Measurements from ENCODE around the gene DCHS2.

The DCHS2 gene

GRCh38 chr4:154462081-154462810 lies 29.4 kb downstream of the DCHS2 start:
- no peak overlapping the region for H3K4me3 ChIP-seq (ENCODE audit: low read length)
- DNase-seq (ENCODE audit: low read depth, low spot score) = no peak

GRCh38 chr4:154457471-154457870 lies 34.1 kb downstream of the DCHS2 start:
- no peak for DNase-seq (ENCODE audit: low read depth, low spot score)
- no peak overlapping the region for H3K4me3 ChIP-seq (ENCODE audit: low read length)

GRCh38 chr4:154456889-154457288 lies 34.7 kb downstream of the DCHS2 start:
- H3K4me3 ChIP-seq (ENCODE audit: low read length) = no peak overlapping the region
- DNase-seq (ENCODE audit: low read depth, low spot score) = no peak

- no peak overlapping the region for H3K4me3 ChIP-seq (ENCODE audit: low read length)
- no peak for DNase-seq (ENCODE audit: low read depth, low spot score)
These were observed 35.4 kb downstream of the DCHS2 start for GRCh38 chr4:154456240-154456639.

- H3K4me3 ChIP-seq (ENCODE audit: low read length) = no peak overlapping the region
- DNase-seq (ENCODE audit: low read depth, low spot score) = no peak
These were observed 36.5 kb downstream of the DCHS2 start for GRCh38 chr4:154455111-154455510.

GRCh38 chr4:154454710-154455109 lies 36.9 kb downstream of the DCHS2 start:
- no peak overlapping the region for H3K4me3 ChIP-seq (ENCODE audit: low read length)
- no peak for DNase-seq (ENCODE audit: low read depth, low spot score)

- DNase-seq (ENCODE audit: low read depth, low spot score) = no peak
- no peak overlapping the region for H3K4me3 ChIP-seq (ENCODE audit: low read length)
These were observed 38.7 kb downstream of the DCHS2 start for GRCh38 chr4:154452798-154453346.

- DNase-seq (ENCODE audit: low read depth, low spot score) = no peak
- no peak overlapping the region for H3K4me3 ChIP-seq (ENCODE audit: low read length)
These were observed 40.6 kb downstream of the DCHS2 start for GRCh38 chr4:154450966-154451365.

- no peak overlapping the region for H3K4me3 ChIP-seq (ENCODE audit: low read length)
These were observed 46.6 kb downstream of the DCHS2 start for GRCh38 chr4:154444958-154445357.

GRCh38 chr4:154441982-154442381 lies 49.6 kb downstream of the DCHS2 start:
- H3K4me3 ChIP-seq (ENCODE audit: low read length) = no peak overlapping the region
- no peak for DNase-seq (ENCODE audit: low read depth, low spot score)

More at GRCh38 chr4:154444958-154445357, 46.6 kb downstream of the DCHS2 start:
- no peak for DNase-seq (ENCODE audit: low read depth, low spot score)

- no peak overlapping the region for H3K4me3 ChIP-seq (ENCODE audit: low read length)
- DNase-seq (ENCODE audit: low read depth, low spot score) = no peak
These were observed 50.5 kb downstream of the DCHS2 start for GRCh38 chr4:154441124-154441523.

GRCh38 chr4:154439224-154439623 lies 52.4 kb downstream of the DCHS2 start:
- H3K4me3 ChIP-seq (ENCODE audit: low read length) = no peak overlapping the region
- no peak for DNase-seq (ENCODE audit: low read depth, low spot score)

GRCh38 chr4:154435895-154436294 lies 55.7 kb downstream of the DCHS2 start:
- no peak for DNase-seq (ENCODE audit: low read depth, low spot score)
- H3K4me3 ChIP-seq (ENCODE audit: low read length) = no peak overlapping the region

GRCh38 chr4:154433543-154433942 lies 58.1 kb downstream of the DCHS2 start:
- DNase-seq (ENCODE audit: low read depth, low spot score) = no peak
- H3K4me3 ChIP-seq (ENCODE audit: low read length) = no peak overlapping the region

- no peak for DNase-seq (ENCODE audit: low read depth, low spot score)
- H3K4me3 ChIP-seq (ENCODE audit: low read length) = no peak overlapping the region
These were observed 62.4 kb downstream of the DCHS2 start for GRCh38 chr4:154429176-154429575.

- no peak for DNase-seq (ENCODE audit: low read depth, low spot score)
- no peak overlapping the region for H3K4me3 ChIP-seq (ENCODE audit: low read length)
These were observed 64.5 kb downstream of the DCHS2 start for GRCh38 chr4:154427149-154427548.

GRCh38 chr4:154425514-154425913 lies 66.1 kb downstream of the DCHS2 start:
- no peak for DNase-seq (ENCODE audit: low read depth, low spot score)
- no peak overlapping the region for H3K4me3 ChIP-seq (ENCODE audit: low read length)

- DNase-seq (ENCODE audit: low read depth, low spot score) = no peak
- H3K4me3 ChIP-seq (ENCODE audit: low read length) = no peak overlapping the region
These were observed 66.7 kb downstream of the DCHS2 start for GRCh38 chr4:154424810-154425484.

- no peak for DNase-seq (ENCODE audit: low read depth, low spot score)
- H3K4me3 ChIP-seq (ENCODE audit: low read length) = no peak overlapping the region
These were observed 69.4 kb downstream of the DCHS2 start for GRCh38 chr4:154422152-154422551.

- no peak for DNase-seq (ENCODE audit: low read depth, low spot score)
These were observed 70.0 kb downstream of the DCHS2 start for GRCh38 chr4:154421618-154422017.

GRCh38 chr4:154417373-154417673 lies 74.3 kb downstream of the DCHS2 start:
- H3K4me3 ChIP-seq (ENCODE audit: low read length) = no peak overlapping the region
- DNase-seq (ENCODE audit: low read depth, low spot score) = no peak

More at GRCh38 chr4:154421618-154422017, 70.0 kb downstream of the DCHS2 start:
- H3K4me3 ChIP-seq (ENCODE audit: low read length) = no peak overlapping the region

Data from Jurkat, Clone E6-1 (cell line).